ENCODE measurements around the gene SGK2.

SGK2 gene

GRCh38 chr20:43563991-43564390 lies 5.2 kb downstream of the SGK2 start:
- no peak overlapping the region for H3K4me3 ChIP-seq (ENCODE audit: low read depth, low read length)
- TF ChIP-seq, protein P1, sequence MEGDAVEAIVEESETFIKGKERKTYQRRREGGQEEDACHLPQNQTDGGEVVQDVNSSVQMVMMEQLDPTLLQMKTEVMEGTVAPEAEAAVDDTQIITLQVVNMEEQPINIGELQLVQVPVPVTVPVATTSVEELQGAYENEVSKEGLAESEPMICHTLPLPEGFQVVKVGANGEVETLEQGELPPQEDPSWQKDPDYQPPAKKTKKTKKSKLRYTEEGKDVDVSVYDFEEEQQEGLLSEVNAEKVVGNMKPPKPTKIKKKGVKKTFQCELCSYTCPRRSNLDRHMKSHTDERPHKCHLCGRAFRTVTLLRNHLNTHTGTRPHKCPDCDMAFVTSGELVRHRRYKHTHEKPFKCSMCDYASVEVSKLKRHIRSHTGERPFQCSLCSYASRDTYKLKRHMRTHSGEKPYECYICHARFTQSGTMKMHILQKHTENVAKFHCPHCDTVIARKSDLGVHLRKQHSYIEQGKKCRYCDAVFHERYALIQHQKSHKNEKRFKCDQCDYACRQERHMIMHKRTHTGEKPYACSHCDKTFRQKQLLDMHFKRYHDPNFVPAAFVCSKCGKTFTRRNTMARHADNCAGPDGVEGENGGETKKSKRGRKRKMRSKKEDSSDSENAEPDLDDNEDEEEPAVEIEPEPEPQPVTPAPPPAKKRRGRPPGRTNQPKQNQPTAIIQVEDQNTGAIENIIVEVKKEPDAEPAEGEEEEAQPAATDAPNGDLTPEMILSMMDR (IDR thresholded peaks at IDR 0.05; ENCODE audit: low read depth, low read length) = no peak

- TF ChIP-seq, protein P1 (IDR thresholded peaks at IDR 0.05; ENCODE audit: low read depth, low read length) = no peak
- H3K4me3 ChIP-seq (ENCODE audit: low read depth, low read length) = no peak overlapping the region
These were observed 5.6 kb downstream of the SGK2 start for GRCh38 chr20:43564455-43564854.

- TF ChIP-seq, protein P1 (IDR thresholded peaks at IDR 0.05; ENCODE audit: low read depth, low read length) = no peak
These were observed 6.3 kb downstream of the SGK2 start for GRCh38 chr20:43564993-43565757.

DNA sequence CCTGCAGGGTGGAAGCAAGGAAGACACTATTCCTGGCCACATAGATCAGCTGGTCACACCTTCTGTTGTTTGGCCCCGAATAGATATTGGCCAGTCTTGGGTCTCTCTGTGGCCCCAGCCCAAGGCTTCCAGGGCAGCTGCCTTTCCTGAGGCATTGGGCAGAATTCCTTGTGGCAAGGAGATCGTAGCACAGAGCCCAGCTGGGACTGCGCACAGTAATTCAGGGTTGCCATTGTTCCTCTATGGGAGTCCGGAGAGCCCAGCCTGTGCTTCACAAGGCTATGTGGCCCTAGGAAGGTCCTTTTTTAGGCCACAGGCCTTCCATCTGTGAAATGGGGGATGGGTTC lies 6.9 kb downstream of the SGK2 start:
- no peak overlapping the region for H3K4me3 ChIP-seq (ENCODE audit: low read depth, low read length)
- TF ChIP-seq, protein P1 (IDR thresholded peaks at IDR 0.05; ENCODE audit: low read depth, low read length) = no peak

More at GRCh38 chr20:43564993-43565757, 6.3 kb downstream of the SGK2 start:
- H3K4me3 ChIP-seq (ENCODE audit: low read depth, low read length) = no peak overlapping the region

- TF ChIP-seq, protein P1 (IDR thresholded peaks at IDR 0.05; ENCODE audit: low read depth, low read length) = no peak
These were observed 8.7 kb downstream of the SGK2 start for GRCh38 chr20:43567477-43567876.

GRCh38 chr20:43568706-43569105 lies 9.9 kb downstream of the SGK2 start:
- TF ChIP-seq, protein P1 (IDR thresholded peaks at IDR 0.05; ENCODE audit: low read depth, low read length) = no peak

More at GRCh38 chr20:43567477-43567876, 8.7 kb downstream of the SGK2 start:
- no peak overlapping the region for H3K4me3 ChIP-seq (ENCODE audit: low read depth, low read length)

DNA sequence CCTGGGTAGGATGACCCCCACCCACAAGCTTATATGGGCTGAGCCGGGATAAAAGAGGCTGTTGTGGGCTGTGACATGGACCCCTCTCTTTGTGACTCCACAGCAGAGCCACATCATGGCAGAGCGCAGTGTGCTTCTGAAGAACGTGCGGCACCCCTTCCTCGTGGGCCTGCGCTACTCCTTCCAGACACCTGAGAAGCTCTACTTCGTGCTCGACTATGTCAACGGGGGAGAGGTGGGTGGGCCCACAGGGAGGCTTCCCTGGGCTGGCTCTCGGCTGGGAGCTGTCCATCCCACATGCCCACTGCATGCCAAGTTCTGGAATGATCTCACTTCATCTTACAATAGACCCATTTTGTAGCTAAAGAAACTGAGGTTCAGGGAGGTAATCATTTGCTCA lies 10.5 kb downstream of the SGK2 start:
- TF ChIP-seq, protein P1 (IDR thresholded peaks at IDR 0.05; ENCODE audit: low read depth, low read length) = no peak

More at GRCh38 chr20:43568706-43569105, 9.9 kb downstream of the SGK2 start:
- no peak overlapping the region for H3K4me3 ChIP-seq (ENCODE audit: low read depth, low read length)

More for the DNA sequence above, 10.5 kb downstream of the SGK2 start:
- H3K4me3 ChIP-seq (ENCODE audit: low read depth, low read length) = no peak overlapping the region
